Chondrocyte (in vitro differentiated cells): ENCODE results near the gene TCERG1L. TPM values are rescaled to one million over a fixed set of nuclear protein-coding genes. Genes with fewer than 3 reads are reported as not detected.

Experiments
- DNase-seq: peaks from one replicate; pipeline ENCODE4 v3.0.0; 2021; ENCODE audit warnings: mixed read lengths, low spot score
- H3K27ac Mint-ChIP-seq: one replicate; pipeline ENCODE4 v1.8.0; 2021; ENCODE audit warnings: mild to moderate bottlenecking, moderate library complexity, mixed read lengths; ENCODE audit not compliant: unreplicated experiment
- H3K27me3 Mint-ChIP-seq: 2 replicates; pipeline ENCODE4 v1.8.0; 2021; ENCODE audit warnings: low read depth, mixed read lengths
- H3K36me3 Mint-ChIP-seq: 2 replicates; pipeline ENCODE4 v1.8.0; 2021; ENCODE audit warnings: low read depth, mixed read lengths
- H3K4me1 Mint-ChIP-seq: 2 replicates; pipeline ENCODE4 v1.8.0; 2021; ENCODE audit warnings: low read depth, mild to moderate bottlenecking, mixed read lengths
- H3K4me3 Mint-ChIP-seq: one replicate; pipeline ENCODE4 v1.8.0; 2021; ENCODE audit warnings: mild to moderate bottlenecking, moderate library complexity, mixed read lengths; ENCODE audit not compliant: unreplicated experiment
- H3K9me3 Mint-ChIP-seq: 2 replicates; pipeline ENCODE4 v1.8.0; 2021; ENCODE audit warnings: low read depth, mixed read lengths
- total RNA-seq: library from RNA; stranded (reverse); gene quantifications from 3 replicates; pipeline ENCODE4 v1.2.1, GENCODE V29; 2021
- TF ChIP-seq, protein P1 (sequence below): fragments of 200-600 bp; sonication (generic); IDR thresholded peaks from 2 replicates; pipeline ENCODE4 v1.5.0; 2021; ENCODE audit warnings: antibody characterized with exemption, mild to moderate bottlenecking, moderate library complexity

Gene TCERG1L
- total RNA-seq, 1 donor from 2014 or later, result not detected

DNA sequence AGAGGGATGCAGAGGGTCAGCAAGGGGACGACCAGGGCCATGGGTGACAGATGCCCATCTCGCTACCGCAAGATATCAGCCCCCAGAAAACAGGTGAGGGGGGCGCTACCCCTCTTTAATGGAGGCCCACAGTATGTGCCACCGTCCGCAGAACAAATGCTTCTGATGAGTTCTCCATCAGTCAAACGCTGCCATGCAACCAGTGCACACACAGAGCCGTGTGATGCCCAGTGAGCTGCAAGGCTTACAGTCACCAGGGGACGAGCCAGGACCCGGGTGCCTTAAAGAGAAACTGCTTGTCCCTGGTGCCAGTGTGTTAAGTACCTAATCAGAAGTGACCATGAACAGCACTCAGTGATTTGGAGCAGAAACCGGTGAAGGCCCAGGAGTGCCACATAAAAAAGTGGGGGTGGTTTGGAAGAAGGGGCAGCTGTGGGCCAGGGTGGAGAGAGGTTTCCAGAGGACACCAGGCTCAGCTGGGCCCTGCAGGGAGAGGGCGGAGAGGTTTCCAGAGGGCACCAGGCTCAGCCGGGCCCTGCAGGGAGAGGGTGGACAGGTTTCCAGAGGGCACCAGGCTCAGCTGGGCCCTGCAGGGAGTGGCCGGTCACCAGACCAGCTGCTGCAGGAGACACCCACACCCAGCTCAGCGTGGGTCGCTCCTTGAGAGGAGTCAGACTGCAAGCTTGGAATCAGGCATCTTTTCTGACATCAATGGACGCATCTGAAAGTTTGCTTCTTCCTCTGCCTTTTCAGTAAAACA lies 50.9 kb downstream of the TCERG1L start:
- no peaks in the 10 kb centered on the region for H3K27me3 Mint-ChIP-seq
- no peaks in the 10 kb centered on the region for H3K36me3 Mint-ChIP-seq
- H3K27ac Mint-ChIP-seq, result no peak overlapping the region
- TF ChIP-seq, protein P1, sequence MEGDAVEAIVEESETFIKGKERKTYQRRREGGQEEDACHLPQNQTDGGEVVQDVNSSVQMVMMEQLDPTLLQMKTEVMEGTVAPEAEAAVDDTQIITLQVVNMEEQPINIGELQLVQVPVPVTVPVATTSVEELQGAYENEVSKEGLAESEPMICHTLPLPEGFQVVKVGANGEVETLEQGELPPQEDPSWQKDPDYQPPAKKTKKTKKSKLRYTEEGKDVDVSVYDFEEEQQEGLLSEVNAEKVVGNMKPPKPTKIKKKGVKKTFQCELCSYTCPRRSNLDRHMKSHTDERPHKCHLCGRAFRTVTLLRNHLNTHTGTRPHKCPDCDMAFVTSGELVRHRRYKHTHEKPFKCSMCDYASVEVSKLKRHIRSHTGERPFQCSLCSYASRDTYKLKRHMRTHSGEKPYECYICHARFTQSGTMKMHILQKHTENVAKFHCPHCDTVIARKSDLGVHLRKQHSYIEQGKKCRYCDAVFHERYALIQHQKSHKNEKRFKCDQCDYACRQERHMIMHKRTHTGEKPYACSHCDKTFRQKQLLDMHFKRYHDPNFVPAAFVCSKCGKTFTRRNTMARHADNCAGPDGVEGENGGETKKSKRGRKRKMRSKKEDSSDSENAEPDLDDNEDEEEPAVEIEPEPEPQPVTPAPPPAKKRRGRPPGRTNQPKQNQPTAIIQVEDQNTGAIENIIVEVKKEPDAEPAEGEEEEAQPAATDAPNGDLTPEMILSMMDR, result no peak
- H3K4me1 Mint-ChIP-seq, result no peaks in the 10 kb centered on the region
- no peak overlapping the region for H3K4me3 Mint-ChIP-seq
- no peak for DNase-seq
- peaks cover 20% of the 10 kb centered on the region for H3K9me3 Mint-ChIP-seq

DNA sequence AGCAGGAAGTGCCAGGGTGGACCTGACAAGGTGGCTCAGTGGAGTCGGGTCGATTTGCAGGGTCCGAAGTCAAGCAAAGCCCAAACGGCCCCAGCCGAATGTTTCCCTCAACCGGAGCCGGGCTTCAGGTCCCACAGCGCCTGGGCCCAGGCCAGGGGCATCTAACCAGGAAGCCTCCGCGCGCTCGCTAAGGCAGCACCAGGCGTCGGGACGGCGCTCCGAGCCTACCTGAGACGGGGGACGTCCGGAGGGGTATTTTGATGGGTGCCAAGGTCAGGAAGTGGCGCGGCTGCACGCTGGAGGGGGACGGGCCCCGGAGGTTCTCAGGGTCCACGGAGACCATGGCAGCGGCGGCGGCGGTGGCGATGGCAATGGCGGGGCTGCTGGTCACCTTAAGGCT lies 51.5 kb downstream of the TCERG1L start:
- TF ChIP-seq, protein P1, result no peak
- no peaks in the 10 kb centered on the region for H3K36me3 Mint-ChIP-seq
- no peaks in the 10 kb centered on the region for H3K27me3 Mint-ChIP-seq
- DNase-seq, result no peak
- no peaks in the 10 kb centered on the region for H3K4me1 Mint-ChIP-seq
- peaks cover 19% of the 10 kb centered on the region for H3K9me3 Mint-ChIP-seq
- H3K27ac Mint-ChIP-seq, result no peak overlapping the region
- no peak overlapping the region for H3K4me3 Mint-ChIP-seq

DNA sequence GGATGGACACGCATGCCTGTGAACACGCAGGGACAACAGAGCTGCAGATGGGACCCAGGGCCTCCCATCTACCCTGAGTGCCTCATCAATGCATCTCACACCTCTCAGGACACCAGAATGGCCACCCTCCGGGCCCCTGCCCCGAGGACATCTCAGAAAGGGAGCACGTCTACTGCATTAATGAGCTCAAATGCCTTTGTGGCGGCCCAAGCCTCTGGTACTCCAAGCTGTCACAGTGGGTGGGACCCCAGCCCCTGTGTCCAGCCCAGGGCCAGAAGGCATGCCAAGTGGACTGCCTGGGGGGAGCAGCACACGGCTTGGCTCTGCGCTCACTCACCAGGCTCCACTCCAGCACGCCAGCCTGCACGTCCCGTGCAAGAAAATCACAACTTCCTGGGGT lies 52.0 kb downstream of the TCERG1L start:
- H3K9me3 Mint-ChIP-seq, result peaks cover 14% of the 10 kb centered on the region

DNA sequence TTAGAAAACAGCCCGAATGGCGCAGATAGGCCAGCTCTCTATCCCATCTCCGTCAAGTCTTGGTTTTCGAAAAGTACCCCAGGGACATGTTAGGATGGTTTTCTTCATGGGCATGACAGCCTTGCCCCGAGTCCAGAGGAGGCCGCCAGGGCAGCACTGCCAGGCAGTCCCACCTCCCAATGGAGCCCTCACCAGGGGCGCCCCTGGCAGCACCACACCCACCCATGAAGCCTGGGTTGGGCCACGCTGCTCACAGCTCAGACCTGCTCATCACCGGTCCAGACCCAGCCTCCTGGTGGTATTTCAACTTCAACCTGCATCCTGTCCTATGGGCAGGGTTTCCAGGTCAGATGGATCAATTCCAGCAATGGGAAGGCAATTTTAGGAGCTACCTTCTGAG lies 53.3 kb downstream of the TCERG1L start:
- Mint-ChIP-seq H3K27me3 (no peaks in the 10 kb centered on the region), H3K36me3 (no peaks in the 10 kb centered on the region), H3K9me3 (peaks cover 17% of the 10 kb centered on the region), H3K27ac (no peak overlapping the region), H3K4me3 (no peak overlapping the region), H3K4me1 (no peaks in the 10 kb centered on the region)
- TF ChIP-seq, protein P1, result no peak
- no peak for DNase-seq

More for the DNA sequence above, 52.0 kb downstream of the TCERG1L start:
- H3K4me3 Mint-ChIP-seq, result no peak overlapping the region
- H3K36me3 Mint-ChIP-seq, result no peaks in the 10 kb centered on the region
- no peak for DNase-seq
- no peaks in the 10 kb centered on the region for H3K27me3 Mint-ChIP-seq
- no peak overlapping the region for H3K27ac Mint-ChIP-seq
- TF ChIP-seq, protein P1, result no peak
- no peaks in the 10 kb centered on the region for H3K4me1 Mint-ChIP-seq

DNA sequence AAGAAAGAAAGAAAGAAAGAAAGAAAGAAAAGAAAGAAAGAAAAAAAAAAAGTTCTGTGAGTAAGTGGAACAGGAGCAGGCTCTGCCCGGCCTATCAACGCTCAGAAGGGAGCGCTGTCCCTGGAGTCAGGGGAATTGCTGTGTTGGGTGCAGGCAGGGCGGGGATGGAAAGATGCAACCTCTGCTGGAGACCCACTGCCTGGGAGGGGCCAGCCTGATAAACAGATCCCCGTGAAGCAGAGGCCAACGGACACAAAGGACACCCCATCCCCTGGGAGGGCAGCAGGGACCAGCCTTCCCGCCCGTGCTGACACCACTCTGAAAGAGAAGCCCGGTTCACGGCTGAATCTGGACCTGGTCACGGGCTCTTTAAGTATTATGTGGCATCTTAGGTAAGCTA lies 54.5 kb downstream of the TCERG1L start:
- TF ChIP-seq, protein P1, result no peak
- DNase-seq, result no peak
- no peak overlapping the region for H3K4me3 Mint-ChIP-seq
- no peaks in the 10 kb centered on the region for H3K27me3 Mint-ChIP-seq
- no peaks in the 10 kb centered on the region for H3K36me3 Mint-ChIP-seq
- H3K27ac Mint-ChIP-seq, result no peak overlapping the region
- no peaks in the 10 kb centered on the region for H3K4me1 Mint-ChIP-seq
- peaks cover 20% of the 10 kb centered on the region for H3K9me3 Mint-ChIP-seq
